DMS79 (cell line): Measurements from ENCODE around the gene ALPK3.

ENCODE experiments used
- DNase-seq: peaks from one replicate; lab custom pipeline; 2025; lab: John Stamatoyannopoulos, UW

ALPK3 gene

DNA sequence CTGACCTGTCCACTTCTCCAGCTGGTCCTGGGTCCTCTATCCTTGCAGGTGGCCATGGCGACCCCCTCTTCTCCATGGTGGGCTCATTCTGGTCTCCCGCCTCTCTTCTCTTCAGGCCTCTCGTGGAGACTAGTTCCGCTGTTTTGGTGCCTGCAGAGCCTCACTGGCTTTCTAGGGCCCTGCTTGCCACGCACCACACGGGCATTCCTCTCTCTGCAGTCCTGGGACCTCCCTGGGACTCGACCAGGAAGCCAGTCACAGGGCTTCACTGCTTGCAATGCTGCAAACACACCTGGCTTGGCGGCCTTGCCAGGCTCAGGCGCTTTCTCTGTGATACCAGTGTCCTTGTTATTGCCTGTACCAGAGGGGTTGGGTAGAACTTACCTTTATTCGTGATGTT, 76.5 kb downstream of the ALPK3 start:
- no peak for DNase-seq

DNA sequence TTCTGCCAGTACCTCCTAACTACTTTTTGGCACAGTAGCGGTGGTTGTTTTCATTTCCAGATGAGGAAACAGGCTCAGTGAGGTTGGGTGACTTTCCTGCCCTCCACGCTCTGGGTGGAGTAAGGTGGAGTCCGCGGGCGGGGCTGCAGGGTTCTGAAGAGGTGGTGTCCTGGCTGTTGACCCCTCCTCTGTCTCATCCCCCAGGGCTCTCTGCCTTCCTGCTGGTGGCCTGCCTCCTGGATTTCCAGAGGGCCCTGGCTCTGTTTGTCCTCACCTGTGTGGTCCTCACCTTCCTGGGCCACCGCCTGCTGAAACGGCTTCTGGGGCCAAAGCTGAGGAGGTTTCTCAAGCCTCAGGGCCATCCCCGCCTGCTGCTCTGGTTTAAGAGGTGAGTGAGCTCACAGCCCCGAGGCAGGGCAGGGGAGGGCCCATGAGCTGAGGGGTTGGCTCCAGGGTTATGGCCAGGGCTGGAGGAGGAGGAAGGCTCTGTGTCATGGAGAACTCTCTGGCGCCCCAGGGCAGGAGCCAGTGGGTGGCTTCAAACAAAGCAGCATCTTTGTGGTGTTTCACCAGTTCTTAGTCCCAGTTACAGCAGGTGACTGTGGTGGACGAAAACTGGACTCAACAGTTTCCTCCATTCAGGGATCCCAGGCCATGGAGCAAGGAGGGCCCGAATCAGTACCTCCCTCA, 77.7 kb downstream of the ALPK3 start:
- DNase-seq, result no peak

DNA sequence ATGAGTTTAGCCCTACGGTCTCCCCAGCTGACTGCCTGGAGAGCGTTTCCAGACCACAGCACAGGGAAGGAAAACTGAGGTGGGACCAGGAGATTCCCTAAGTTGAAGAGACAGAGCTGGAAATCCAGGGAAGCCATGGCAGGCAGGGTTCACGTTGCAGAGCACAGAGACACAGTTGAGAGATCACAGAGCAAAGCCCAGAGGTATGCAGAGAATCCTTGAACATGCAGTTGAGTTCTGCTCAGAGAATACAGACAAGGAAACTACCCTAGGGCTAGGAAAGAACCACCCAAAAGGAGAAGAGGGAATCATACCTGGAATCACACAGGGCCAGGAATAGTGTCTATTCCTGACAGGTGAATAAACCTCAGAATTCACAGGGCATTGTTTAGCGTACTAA, 81.6 kb downstream of the ALPK3 start:
- no peak for DNase-seq

DNA sequence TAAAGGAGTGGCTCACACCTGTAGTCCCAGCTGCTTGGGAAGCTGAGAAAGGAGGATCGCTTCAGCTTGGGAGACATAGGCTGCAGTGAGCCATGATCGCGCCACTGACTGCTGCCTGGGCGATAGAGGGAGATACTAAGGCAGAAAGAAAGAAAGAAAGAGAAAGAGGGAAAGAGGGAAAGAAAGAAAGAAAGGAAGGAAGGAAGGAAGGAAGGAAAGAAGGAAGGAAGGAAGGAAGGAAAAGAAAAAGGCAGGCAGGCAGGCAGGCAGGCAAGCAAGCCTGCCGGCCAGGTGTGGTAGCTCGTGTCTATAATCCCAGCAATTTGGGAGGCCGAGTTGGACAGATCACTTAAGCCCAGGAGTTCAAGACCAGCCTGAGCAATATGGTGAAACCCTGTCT, 82.6 kb downstream of the ALPK3 start:
- no peak for DNase-seq

DNA sequence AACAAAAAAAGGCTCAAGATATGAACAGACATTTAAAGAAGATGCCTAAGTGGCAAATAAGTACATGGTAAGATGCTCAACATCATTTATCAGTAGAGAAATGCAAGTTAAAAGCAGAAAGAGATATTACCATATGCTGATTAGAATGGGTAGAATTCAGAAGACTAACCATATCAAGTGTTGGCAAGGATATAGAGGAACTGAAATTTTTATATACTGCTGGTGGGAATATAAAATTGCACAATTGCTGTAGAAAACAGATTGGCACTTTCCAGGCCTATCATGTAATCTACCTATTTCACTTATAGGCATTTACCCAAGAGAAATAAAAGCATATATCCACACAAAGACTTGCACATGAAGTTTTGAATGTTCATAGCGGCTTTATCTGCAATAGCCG, 84.4 kb downstream of the ALPK3 start:
- no peak for DNase-seq

DNA sequence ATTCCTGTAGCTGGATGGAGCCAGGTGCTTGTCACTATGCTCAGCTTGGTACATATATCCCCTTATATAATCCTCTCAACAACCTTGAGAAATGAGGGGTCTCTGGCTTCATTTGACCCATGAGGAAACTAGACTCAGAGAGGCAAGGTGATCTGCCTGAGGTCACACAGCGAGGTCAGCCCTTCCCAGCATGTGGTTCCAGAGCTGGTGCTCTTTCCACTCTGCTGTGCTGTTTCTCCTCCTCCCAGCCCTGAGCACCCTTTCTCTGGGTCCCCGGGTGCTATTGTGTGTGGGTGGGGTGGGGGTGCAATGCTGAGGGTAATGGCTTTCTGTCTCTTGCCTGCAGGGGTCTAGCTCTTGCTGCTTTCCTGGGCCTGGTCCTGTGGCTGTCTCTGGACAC, 86.6 kb downstream of the ALPK3 start:
- no peak for DNase-seq

DNA sequence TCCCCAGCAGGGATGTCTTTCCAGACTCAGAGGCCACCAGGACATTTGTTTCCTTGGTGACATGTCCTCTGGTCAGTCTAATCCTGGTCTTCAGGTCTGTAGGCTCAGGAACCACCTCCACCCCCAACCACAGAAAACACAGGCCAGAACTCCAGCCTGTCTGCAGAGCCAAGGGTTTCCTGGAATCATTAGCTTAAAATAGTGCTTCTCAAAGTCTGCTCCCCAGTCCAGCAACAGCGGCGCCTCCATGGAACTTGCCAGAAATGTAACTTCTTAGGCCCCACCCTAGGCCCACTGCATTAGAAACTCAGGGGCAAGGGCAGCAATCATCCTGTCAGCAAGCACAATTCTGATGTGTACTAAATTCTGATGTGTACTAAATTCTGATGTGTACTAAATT, 87.3 kb downstream of the ALPK3 start:
- no peak for DNase-seq

DNA sequence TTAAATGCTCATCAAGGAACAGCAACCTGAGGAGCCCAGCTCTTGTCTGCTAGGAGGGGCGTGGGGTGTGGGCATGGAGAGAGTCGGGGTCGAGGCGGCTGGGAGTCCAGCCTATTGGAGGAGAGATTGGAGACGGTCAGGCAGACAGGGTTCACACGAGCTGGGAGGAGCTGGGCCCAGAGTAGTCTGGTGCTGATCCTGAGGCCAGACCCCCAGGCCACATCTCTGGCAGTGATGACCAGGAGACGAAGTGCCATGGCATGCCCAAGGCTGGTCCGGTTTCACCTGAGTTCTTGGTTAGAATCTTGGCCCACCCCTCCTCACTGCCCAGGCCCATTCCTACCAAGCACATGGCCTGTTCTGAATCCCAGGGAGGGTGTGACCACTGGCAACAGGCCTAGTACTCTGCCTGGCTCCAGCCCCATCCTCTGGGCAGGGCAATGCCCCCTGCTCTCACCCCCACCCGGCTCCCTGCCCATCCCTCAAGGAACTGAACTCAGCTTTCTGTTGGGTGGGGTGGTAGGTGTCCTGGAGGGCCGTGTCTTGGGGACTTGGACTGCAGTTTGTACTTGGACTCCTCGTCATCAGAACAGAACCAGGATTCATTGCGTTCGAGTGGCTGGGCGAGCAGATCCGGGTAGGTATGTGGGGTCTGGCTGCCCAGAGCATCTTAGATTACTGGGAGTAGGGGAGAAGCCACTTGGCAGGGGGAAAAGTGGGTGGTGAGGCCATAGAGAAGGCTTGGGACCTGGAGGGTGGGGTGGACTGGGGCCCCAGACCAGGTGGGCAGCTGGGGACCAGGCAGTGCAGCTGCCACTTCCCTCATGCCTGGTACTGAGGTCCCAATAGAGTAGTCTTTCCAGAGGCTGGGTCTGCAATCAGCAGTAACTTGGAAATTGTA, 88.1 kb downstream of the ALPK3 start:
- DNase-seq, result no peak

DNA sequence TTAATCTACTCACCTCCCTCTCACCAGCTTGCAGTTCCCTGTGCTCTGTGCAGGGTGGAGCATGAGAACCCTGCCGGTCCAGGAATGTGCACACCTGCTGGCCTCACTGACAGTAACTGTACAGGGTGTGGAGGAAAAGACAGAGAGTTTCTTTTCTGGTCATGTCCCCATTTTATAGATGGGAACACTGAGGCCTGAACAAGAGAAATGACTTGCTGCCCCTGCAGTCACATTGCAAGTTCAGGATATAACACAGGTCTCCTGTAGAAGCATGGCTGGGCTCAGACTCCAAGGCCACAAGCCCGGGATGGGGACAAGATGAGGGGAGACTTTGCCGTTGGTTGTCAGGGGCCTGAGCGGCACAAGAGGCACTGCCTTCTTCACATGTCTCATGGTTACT, 90.6 kb downstream of the ALPK3 start:
- no peak for DNase-seq

DNA sequence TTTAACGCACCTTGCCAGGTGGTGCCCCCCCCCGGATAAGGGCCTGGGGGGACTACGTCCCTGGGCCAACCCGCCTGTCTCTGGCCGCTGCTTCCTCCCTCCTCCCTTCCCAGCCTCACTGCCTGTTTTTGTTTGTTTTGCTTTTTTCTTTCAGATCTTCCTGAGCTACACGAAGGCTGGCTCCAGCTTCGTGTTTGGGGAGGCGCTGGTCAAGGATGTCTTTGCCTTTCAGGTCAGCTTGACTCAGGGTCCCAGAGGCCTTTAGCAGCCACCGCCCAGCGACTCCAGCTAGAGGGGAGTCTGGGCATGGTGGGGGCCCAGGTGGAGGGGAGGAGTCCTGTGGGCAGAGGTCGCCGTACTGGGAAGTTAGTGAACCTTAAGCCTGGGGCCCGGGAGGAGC, 91.4 kb downstream of the ALPK3 start:
- DNase-seq, result no peak

DNA sequence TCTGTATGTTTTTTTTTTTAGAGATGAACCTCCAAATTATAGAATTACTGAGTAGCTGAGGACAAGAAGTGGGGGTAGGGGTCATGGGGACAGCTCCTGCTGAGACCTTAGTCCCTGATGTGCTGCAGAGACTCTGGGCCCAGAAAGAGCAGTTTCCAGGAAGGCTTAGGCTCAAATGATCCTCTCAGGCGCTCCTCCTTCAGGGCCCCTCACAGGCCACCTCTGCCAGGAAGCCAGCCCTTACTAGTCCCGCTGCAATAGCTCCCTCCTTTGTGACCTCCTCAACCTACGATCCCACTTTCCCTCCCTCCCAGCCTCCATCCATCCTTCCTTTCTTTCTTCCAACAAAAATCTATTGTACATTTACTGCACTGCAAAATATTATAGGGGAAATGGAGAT, 91.9 kb downstream of the ALPK3 start:
- no peak for DNase-seq

DNA sequence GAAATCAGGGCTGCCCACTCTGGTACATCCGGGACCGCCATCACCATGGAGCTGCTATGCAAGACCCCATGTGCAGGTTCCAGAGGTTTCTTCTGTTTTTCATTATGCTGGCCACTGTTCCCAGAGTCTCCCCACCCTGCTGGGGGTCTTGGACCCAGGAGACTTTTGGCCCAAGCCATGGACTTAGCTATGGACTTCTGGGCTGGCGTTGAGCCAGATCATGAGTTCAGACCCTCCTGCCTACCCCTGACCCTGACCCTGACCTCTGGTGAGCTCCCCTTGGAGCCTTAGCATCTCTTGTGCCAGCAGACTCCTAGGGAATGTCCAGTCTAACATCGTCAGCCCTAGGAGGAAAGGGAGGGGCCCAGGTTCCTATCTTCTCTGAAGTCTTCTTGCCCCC, 92.6 kb downstream of the ALPK3 start:
- DNase-seq, result no peak

DNA sequence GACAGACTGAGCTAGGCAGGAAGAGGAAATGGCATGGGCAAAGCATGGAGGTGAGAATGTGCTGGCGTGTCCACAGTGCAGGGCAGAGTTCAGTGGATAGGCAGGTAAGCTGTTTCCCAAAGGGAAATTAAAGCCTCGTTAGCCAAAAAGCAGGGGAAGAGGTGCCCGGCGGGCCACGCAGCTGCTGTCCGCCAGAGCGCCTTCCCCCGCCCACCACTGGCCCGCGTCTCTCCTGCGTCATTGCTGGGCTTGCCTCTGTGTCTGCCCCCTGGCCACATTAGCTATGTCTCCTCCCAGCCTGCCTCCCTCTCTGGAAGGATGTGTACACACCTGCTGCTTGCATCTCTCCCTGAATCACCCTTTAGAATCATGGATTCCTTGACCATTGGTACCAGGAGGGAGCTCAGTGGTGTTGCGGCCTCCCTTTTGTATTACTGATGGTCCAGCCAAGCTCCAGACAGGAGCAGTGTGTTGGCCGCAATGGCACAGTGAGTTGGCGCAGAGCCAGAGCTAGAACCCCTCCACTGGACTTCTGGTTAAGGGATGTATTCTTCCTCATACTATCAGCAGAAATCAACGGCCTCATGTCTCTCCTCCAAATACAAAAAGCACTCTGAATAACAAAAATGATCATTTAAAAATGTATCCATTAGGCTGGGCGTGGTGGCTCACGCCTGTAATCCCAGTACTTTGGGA, 93.9 kb downstream of the ALPK3 start:
- no peak for DNase-seq

DNA sequence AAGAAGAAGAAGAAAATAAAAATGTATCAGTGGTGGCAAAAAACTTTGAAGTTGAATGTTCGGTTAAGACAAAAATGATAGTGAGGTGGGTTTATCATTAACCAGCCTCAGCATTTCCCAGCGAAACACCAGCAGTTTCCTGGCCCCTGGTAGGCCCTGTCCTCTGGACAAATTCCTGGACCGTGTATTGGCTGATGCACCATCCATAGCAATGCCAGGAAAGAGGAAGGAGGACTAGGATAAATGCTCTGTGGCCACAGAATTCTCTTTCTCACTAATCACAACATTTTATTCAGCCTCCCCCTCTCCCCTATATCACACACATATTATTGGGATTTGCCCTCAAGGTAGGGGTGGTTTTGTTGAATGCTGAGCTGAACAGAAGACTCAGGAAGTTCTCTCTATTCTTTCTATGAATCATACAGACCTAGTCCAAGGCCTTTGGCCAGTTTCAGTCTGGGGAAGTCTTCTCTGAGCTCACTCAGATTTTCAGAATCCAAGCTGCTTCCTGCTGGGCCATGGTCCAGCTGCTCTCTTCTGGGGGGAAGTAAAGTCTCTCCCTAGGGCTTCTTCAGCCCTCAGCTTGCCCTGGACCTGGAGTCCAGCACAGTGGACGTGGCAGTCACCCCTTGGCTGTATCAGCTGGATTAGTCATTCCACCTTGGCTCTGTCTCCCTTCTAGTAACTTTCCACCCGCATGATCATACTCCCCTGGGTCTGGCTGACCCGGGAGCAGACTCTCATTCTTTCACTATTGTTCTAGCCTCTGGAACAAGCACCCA, 94.9 kb downstream of the ALPK3 start:
- DNase-seq, result no peak

DNA sequence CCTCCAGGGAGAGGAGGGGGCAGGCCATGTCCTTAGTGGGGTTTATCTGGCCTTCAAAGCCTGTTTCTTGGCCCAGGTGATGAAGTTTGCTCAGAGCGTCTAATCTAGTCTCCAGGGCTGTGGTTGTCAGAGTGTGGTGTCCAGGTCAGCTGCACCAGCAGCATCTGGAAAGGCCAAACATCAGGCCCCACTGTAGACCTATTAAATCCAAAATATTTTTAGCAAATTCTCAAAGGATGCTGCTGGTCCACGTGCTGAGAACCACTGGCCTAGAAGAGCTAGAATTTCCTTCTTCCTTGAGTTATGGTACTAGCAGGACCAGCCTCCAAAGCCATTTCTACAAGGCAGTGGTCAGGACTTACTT, 96.2 kb downstream of the ALPK3 start:
- no peak for DNase-seq

DNA sequence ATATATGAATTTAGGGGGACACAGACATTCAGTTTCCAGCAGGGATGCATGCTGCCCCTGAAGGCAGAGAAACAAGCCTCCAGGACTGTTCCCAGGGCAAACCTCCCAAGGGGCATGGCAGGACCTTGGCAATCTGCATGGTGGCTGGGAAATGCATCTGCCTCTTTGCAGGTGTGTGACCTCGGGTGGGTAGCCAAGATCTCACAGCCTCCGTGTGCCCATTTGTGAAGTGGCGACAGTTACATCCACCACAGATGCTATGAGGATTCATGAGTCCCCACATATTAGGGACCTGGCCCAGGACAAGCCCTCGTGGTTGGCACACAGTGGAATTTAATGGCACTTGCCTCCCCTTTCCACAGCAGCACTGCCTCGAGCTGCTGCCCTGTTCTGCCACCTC, 97.2 kb downstream of the ALPK3 start:
- no peak for DNase-seq

DNA sequence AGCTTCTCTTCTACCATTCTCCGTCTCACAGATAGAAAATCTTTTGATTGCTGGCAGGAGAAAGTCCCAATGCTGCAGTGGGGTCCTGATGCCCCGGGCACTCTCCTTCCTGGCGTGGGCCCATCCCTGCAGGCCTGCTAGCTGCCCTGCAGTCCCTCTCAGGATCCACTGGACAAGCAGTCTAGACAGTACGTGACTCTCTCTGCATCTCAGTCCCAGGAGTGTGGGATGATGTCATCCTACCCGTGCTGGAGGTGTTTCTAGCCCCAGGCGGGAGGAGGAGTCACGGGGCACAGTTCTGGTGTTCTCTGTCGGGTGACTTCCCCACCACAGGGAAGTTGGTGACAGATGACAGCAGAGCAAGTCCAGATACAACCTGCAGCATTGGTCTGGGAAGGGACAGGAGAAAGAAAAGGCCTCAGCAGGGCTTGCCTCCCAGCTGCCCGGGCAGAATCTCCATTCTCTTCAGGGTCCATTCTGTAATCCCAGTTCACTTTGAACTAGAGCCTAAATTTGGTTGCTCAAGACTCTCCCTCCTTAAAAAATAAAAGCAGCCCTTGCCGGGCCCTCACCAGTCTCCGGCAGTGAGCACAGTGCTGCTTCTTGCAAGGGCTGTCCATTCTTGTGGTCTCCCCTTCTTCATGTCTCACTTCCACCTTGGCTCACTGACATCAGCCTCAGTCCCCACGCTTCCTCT, 97.9 kb downstream of the ALPK3 start:
- peak; percentile 3 for DNase-seq

DNA sequence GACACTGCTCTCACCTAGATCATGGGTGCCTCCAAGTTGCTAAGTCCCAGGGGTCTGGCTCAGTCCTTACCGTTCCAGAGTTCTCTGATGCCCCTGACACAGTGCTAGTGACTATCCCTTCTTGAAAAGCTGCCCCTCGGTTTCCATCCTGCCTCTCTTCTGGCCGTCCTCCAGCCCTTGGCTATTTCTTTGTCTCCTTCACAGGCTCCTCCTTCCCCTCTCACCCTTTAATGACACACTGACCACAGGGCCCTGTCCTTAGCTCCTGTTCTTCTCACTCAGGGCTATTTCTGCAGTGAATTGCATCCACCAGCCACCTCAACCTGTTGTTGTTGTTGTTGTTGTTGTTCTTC, 98.4 kb downstream of the ALPK3 start:
- no peak for DNase-seq

DNA sequence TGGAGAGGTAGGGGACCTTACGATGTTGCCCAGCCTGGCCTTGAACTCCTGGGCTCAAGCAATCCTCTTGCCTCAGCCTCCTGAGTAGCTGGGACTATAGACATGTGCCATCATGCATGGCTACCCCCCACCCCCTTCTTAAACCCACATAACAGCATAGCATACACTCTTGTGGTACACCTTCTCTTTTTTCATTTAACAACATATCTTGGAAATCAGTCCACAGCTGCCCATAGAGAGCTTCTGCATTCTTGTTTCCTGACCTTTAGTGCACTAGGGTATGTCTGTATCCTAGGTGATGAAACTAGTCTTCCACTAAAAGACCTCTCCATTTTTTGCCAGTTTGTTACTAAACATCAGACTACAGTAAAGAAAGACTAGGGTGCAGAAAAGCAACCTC, 100.3 kb downstream of the ALPK3 start:
- no peak for DNase-seq

DNA sequence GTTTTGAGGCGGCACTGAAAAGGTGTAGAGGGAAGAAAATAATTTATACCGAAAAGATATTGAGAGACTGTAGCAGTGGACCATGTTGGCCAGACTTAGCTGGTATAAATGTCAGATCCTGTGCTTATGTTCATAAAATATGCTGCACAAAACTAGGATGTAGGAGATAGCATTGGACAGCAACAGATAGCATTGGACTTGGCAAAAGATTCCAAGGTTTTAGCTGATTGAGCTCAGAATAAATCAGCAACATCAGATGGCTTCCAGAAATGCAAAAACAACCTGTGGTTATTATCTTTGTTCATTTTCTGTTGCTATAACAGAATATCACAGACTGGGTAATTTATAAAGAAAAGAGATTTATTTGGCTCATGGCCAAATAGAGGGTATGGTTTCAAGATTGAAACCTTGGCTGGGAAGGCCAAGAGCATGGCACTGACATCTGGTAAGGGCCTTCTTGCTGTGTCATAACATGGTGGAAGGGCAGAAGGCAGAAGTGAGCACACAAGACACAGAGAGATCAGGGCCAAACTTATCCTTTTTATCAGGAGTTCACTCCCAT, 102.0 kb downstream of the ALPK3 start:
- no peak for DNase-seq

DNA sequence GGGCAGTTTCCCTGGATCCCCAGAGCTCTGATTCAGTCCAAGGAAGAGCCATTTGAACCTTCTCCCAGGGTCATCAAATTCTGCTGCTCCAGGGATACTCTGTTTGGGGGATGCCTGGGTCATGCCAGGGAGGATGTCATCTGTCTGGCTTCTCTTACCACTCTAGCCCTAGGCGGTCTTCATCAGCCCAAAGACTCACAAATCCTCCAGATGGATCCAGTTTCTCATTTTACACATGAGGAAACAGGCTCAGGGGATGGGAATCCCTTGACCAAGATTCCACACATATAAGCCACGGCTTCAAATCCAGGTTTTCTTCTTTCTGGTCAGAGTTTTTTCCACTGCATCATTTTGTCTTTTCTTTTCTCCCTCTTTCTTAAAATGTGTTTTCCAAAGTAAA, 104.0 kb downstream of the ALPK3 start:
- no peak for DNase-seq

DNA sequence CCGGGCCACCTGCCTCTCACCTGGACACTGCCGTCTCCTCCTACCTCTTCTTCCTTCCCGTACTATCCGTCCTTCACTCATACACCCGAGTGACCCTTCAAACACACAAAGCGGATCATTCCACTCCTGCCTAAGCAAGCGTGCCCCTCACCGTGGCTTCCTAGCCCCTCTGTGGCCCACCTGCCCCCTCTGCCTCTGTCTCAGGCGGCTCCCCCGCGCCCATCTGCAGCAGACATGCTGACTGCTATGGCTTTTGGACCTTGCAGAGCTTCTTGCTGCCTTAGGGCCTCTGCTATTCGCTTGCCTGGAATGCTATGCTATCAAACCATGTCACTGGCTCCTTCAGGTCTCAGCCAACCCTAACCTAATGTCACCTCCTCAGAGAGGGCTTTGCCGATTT, 105.4 kb downstream of the ALPK3 start:
- no peak for DNase-seq
